GM19397 (cell line): ENCODE results near the gene AMER2.

Source experiments
- ATAC-seq: cut with Tn5 transposase; IDR thresholded peaks from one replicate; pipeline ENCODE4 v1.9.1; 2021; ENCODE audit warnings: mild to moderate bottlenecking, moderate library complexity; ENCODE audit not compliant: unreplicated experiment

The AMER2 gene, protein sequence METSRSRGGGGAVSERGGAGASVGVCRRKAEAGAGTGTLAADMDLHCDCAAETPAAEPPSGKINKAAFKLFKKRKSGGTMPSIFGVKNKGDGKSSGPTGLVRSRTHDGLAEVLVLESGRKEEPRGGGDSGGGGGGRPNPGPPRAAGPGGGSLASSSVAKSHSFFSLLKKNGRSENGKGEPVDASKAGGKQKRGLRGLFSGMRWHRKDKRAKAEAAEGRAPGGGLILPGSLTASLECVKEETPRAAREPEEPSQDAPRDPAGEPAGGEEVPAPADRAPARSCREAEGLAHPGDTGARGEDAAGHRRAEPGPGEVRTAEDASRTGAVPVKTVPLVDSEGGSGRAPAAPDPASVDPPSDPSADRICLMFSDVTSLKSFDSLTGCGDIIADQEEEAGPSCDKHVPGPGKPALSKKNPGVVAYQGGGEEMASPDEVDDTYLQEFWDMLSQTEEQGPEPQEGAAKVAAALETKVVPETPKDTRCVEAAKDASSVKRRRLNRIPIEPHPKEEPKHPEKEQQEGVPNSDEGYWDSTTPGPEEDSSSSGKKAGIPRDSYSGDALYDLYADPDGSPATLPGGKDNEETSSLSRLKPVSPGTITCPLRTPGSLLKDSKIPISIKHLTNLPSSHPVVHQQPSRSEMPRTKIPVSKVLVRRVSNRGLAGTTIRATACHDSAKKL

DNA sequence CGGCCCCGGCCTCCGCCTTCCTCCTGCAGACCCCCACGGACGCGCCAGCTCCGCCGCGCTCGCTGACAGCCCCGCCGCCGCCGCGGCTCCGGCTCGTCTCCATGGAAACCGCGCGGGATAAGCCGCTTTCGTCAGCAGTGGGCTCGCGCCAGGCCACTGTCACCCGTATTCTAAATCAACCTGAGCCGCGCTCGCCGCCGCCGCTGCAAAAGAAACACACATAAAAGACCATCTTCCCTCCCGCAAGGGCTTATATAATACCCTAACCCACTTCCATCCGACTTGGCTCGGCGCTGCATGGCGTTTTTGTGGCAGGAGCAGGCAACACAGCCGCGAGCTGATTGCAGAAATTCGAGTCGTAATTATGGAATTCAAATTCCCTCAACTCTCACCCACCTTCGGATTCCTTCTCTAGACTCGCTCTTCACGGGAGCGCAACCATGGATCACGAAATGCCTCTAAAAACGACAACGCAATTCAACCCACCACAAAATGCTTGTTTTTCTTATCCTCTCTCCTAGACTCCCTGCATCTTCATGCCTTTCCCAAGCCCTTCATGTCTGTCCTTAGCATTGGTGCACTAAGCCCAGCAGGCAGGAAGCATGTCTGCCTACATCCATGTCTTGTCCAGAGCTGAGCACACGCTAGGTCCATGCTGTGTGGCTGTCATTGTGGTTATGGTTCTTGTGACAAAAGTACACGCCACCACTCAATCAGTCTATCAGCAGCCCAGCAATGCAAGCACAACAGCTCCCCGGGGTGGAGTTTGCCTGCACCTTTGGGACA is at the start of gene AMER2:
AMER2 (minus strand) TSS at position 772 of the 786 bp plus-strand sequence; CDS start at position 103, 669 bp downstream.
- no peak for ATAC-seq

GRCh38 chr13:25218019-25218418 is 45.9 kb upstream of the AMER2 start:
- no peak for ATAC-seq

GRCh38 chr13:25217023-25217885 is 45.2 kb upstream of the AMER2 start:
- no peak for ATAC-seq

DNA sequence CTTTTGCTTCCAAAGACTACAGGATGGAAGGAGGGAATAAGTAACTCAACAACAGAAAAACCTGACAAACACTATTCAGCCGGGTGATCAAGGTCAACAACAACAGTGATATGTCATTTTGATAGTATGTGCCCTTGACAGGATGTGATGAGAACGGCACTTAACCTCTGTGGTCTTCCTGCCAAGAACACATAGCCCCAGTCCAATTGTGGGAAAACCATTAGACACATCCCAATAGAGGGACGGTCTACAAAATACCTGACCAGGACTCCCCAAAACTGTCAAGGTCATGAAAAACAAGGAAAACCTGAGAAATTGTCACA is 43.1 kb upstream of the AMER2 start:
- ATAC-seq = no peak

DNA sequence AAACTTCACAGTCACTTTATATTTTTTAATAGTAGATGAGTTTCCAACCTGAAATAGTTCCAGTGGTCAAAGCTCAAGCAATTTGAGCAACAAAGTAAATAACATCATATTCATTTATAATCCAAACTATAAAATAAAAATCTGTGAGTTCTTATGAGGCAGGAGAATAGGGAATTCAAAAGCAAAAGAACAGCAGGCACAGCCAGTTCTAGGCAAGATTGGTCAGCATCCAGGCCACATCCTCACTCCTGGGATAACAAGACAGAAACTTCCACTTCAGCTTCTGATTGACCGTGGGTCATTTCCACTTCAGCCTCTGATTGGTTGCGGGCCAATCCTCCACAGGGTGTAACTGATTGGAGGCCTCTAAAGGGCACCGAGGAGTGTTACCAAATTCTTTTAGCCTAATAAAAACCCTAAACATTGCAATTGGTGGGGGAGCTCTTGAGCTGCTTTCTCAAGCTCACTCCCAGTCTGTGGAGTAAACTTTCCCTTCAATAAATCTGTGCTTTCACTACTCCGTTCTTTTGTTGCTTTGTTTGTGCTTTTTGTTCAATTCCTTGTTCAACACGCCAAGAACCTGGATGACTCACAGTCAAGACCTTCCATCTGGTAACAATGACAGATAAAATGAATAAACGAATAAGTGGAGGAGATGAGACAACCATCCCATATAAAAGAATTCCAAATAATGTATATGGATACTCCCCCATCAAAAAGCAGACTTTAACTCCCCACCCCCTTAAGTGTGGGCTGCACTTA is 42.6 kb upstream of the AMER2 start:
- ATAC-seq = no peak

DNA sequence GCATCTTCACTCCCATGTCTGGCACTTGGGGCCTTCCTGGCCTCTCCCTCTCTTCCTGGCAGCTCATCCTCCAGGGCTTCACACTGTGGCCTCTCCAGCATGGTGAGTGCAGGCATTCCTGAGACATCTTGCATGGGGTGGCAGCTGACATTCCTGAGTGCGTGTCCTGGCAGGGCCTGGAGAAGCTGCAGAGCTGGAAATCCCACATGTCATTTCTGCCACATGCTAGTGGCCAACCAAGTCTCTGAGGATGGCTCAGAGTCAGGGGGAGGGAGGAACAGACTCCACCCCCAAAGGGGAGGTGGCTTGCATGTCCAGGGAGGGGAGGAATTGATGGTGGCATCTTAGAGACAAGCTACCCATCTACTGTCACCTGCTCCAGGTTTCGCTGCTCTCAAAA is 41.6 kb upstream of the AMER2 start:
- ATAC-seq = no peak

- no peak for ATAC-seq
These were observed 38.9 kb upstream of the AMER2 start for GRCh38 chr13:25210842-25211569.

GRCh38 chr13:25207291-25207810 is 35.3 kb upstream of the AMER2 start:
- ATAC-seq = no peak

DNA sequence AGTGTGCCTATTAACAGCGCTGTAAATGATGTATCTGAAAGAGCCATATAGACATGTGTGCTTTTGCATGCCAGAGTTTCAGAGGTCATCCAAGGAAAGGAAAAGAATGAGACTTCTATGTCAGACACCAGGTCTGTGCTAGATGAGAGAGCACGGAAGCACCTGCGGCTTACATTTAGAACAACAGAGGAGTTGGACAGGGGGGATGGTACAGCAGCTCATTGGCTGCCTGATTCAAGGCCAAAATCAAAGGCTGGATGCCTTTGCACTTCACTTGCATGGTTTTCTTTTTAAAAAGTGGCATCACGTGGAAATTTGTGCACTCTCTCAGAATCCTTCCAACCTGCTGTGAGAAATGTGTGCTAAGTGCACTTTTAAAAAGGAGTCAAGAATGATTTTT is 32.8 kb upstream of the AMER2 start:
- ATAC-seq = no peak

DNA sequence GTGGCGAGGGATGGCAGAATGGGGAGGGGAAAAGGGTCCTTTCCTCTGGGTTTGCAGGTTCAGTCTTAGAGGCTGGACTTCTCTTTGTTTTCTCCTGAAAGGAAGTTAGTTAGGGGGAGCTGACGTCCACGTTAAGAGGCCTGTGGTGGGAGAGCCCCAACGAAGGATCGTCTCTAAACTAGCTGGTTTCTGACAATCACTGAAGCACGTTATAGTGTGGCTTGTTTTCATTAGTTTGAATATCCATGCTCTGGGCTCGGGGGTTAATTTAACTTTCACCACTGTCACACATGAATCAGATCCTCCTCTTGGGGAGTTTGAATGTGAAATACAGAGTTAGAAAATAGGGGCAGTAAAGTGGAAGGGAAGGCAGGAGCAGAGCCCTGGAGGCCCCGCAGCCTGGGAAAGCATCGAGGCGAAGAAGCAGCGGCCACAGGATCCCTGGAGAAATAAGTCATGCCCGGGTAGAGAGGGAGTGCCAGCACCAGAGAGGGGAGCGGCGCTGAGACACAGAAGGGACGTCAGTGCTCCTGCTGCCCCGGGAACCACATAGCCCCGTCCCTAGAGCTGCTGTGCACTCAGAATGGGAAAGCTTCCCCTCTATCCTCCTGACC is 31.1 kb upstream of the AMER2 start:
- ATAC-seq = no peak

DNA sequence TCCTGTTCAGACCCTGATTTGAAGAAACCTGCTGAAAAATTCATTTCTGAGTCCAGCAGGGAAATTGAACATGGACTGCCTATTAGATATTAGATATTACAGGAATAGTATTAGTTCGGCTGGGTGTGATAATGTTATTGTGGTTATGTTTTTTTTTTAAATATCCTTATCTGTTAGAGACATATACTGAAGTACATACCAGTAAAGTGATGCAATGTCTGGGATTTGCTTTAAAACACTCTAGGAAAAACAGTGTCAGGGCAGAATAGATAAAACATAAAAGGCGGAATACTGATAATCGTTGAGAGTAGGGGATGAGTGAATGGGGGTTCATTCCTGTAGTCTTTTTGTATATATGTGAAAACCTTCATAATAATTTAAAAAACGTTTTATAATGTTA is 28.7 kb upstream of the AMER2 start:
- no peak for ATAC-seq

DNA sequence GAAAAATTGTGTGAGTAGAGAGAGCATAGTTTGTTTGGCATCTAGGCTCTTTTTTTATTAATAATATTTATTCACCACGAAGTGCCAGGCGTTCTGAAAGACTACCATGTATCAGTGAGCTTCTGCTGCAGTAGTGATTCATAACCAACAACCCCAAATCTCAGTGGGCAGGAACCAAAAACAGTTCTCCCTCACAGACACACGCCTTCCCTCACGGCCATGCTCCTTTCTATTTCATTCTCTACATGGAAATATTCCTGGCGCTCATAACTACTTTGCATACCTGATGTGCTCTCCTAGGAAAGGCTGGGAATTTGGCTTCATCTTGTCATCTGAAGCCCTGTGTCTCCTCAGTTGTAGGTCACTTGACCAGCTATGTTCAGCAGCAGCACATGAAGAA is 26.6 kb upstream of the AMER2 start:
- no peak for ATAC-seq

GRCh38 chr13:25196971-25197370 is 24.9 kb upstream of the AMER2 start:
- ATAC-seq = no peak

DNA sequence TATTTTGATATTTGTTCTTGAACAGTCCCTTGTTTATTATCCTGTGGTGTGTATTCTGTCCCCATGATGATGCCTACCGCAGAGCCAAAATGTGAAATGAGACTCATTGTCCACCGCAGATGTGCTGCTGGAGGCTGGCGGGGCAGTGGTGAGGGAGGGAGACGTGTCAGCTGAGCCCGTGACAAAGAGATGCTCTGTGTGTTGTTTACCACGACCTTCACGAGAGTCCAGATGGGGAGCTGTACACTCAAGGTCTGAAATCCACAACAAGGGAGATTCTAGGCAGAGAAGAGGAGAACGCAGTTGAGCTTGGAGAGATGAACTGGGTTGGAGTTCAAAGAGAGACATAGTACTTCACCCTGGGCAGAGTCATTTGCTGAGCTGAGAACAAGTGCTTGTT is 20.8 kb upstream of the AMER2 start:
- no peak for ATAC-seq

DNA sequence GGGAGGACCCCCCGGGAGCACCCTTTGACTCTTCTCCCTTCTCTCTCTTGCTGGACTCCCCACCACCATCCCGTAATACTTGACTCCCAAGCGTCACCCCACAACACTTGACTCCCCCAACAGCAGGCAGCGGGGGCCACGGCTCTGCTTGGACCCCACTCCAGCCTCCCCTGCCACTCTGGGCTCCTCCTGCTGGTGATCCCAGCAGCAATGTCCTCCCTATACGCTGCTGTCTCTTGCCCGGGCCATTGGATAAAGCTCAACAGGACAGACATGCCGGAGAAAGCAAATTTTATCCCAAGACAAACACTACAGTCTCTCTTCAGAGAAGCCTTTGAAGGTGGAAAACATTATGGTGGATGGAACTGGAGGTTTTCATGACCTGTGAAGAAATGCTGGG is 20.4 kb upstream of the AMER2 start:
- ATAC-seq = no peak

DNA sequence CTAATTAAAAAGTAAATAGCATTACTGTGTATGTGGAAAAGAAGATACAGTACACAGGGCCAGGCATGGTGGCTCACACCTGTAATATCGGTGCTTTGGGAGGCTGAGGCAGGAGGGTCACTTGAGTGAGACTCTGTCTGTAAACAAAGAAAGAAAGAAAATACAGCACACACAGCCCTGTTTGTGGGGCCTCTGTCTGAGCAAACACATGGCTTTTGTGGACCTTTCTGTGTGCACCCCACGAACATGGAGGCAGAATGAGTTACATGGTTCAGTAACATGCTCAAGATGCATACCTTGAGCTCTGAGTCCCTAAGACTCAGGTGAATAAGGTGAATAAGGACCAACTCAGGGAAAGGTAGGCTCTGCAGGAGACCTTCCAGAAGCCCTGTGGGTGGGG is 20.0 kb upstream of the AMER2 start:
- ATAC-seq = no peak

GRCh38 chr13:25190771-25191170 is 18.7 kb upstream of the AMER2 start:
- ATAC-seq = no peak

DNA sequence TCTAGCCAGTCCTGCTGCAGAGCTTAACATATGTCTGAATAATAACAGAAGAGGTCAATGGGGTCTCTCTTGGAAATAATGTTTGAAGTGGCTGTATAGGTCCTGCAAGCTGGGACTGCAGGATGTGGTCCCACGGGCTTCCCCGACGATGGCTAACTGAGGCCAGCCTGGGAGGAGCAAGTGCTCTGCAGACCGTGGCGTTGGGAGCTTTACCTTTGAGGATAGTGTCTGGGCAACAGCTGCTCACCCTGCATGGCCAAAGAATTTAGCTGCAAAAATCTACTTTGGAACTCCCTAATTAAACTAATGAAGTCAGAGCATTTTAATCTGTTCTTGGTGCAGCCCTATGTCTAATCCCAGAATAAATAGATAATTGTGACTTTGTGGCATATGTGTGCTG is 18.2 kb upstream of the AMER2 start:
- ATAC-seq = no peak

DNA sequence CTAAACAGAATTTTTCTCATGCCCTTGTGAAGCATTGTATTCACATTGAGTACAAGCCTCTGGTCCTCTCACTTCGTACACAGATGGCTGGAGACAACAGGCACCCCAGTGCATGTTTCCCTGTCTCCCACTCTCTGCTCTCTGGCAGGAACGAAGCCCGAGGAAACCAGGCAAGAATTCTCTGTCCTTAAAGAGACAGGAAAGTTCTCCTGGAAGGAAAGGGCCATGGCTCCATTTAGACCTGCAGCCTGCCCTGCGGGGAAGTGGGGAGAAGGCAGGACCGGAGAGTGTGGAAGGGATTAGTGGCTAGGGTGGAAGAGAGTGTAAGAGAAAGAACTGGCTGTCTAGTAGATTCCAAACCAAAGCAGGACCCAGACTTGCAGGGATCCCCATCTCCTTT is 15.5 kb upstream of the AMER2 start:
- no peak for ATAC-seq
